Heart left ventricle (tissue), 13 donors: ENCODE data around the gene PRDM7.

ENCODE experiments used
- POLR2A ChIP-seq, 2 donors: fragments of 450-650 bp; IDR thresholded peaks; one replicate each; pipeline ENCODE4 v1.6.1; 2017; ENCODE audit warnings: antibody characterized with exemption in 2 of 2, mild to moderate bottlenecking in 2 of 2, moderate library complexity in 2 of 2
- TF ChIP-seq, protein P1 (sequence below), 12 donors: fragments of 200-600 bp; sonication (generic) in 4 of 12; IDR thresholded peaks; one replicate each; pipeline versions ENCODE4 v1.5.0 to v1.8.0; 2018 to 2022; ENCODE audit warnings: antibody characterized with exemption in 12 of 12, mild to moderate bottlenecking in 5 of 12
- donor health status: ischemic (EF 13 %, LVEDD 7.1; RV severe dilation, severe dysfunction).
- donor health status: DM: no; HTN: yes; CAD: no.
- donor health status: DM: no; HTN: no; CAD: no.
- donor health status: ischemic (EF 25% LVEDD 6.9; RV normal size, moderate dysfunction).
- donor health status: ischemic (EF 25% LVEDD 5.7; RV mildly dilated, moderate dysfunction).
- donor health status: ischemic (EF 35%, LVEDD 5.7; RV mildly dilated, moderate dysfunction).
- donor health status: nonischemic (EF 11% LVEDD 7.7; RV severe dilation, severe dysfunction).
- donor health status: DM: yes; HTN: yes; CAD: no.
- donor health status: PGD.
- donor health status: ischemic (EF 29% LVEDD 5.4; RV normal size, mild dysfunction).
- donor health status: nonischemic (EF 23%, LVEDD 6.1; RV moderate dilation, normal function).

DNA sequence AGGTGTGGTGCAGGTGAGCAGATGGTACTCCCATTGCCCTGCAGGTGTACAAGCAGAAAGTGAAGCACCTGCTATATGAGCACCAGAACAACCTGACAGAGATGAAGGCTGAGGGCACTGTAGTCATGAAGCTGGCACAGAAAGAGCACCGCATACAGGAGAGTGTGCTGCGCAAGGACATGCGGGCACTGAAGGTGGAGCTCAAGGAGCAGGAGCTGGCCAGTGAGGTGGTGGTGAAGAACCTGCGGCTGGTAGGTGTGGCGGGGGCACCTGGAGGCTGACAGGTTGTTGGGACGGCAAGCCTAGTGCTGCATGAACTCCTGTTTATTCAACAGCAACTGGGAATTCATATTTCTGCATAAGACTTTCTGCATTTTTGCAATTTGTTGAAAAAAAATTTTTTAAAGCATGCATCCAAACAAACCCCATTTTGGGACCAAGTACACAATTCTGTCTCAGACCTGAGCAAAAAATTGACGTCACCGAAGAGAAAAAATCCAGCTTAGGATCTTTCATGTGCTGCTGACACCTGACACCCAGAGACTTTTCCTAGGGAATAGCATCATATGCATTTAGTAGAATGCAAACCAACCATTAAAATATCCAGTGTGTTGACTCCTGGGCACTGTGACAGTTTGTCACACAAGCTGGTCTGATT lies 44.3 kb downstream of the PRDM7 start:
- TF ChIP-seq, protein P1, sequence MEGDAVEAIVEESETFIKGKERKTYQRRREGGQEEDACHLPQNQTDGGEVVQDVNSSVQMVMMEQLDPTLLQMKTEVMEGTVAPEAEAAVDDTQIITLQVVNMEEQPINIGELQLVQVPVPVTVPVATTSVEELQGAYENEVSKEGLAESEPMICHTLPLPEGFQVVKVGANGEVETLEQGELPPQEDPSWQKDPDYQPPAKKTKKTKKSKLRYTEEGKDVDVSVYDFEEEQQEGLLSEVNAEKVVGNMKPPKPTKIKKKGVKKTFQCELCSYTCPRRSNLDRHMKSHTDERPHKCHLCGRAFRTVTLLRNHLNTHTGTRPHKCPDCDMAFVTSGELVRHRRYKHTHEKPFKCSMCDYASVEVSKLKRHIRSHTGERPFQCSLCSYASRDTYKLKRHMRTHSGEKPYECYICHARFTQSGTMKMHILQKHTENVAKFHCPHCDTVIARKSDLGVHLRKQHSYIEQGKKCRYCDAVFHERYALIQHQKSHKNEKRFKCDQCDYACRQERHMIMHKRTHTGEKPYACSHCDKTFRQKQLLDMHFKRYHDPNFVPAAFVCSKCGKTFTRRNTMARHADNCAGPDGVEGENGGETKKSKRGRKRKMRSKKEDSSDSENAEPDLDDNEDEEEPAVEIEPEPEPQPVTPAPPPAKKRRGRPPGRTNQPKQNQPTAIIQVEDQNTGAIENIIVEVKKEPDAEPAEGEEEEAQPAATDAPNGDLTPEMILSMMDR (IDR thresholded peaks at IDR 0.05), result no peak
- no peak for TF ChIP-seq POLR2A (IDR thresholded peaks at IDR 0.05)
